HepG2 (cell line): ENCODE data around the gene CSTPP1. TPM values are rescaled to one million over a fixed set of nuclear protein-coding genes. Genes with fewer than 3 reads are reported as not detected.

Experiments used
- ATF7 ChIP-seq, 2 experiments: fragments of 450-650 bp in 1 of 2; sonication (generic) in 1 of 2; formaldehyde crosslinking in 1 of 2; IDR thresholded peaks; 2 replicates each; pipeline versions ENCODE4 v1.4.0 to v1.6.1; 2016 to 2020; ENCODE audit warnings: antibody characterized with exemption in 1 of 2, mild to moderate bottlenecking in 1 of 2, missing genetic modification reagents in 1 of 2
- ERF ChIP-seq: IDR thresholded peaks from 2 replicates; pipeline ENCODE4 v1.6.1; 2018; ENCODE audit warnings: missing biosample characterization, missing genetic modification reagents
- FOXC1 ChIP-seq: sonication (generic); formaldehyde crosslinking; IDR thresholded peaks from 2 replicates; pipeline ENCODE4 v1.8.0; 2022; ENCODE audit warnings: mild to moderate bottlenecking, missing genetic modification reagents, borderline replicate concordance
- KDM6A ChIP-seq: IDR thresholded peaks from 2 replicates; pipeline ENCODE4 v1.6.1; 2016; ENCODE audit warnings: low read depth
- MTF1 ChIP-seq: sonication (generic); formaldehyde crosslinking; IDR thresholded peaks from 2 replicates; pipeline ENCODE4 v1.5.0; 2020; ENCODE audit warnings: missing genetic modification reagents
- MYC ChIP-seq: sonication (generic); formaldehyde crosslinking; IDR thresholded peaks from 2 replicates; pipeline ENCODE4 v1.9.0; 2021; ENCODE audit warnings: missing genetic modification reagents, borderline replicate concordance
- NPAS2 ChIP-seq: sonication (generic); formaldehyde crosslinking; IDR thresholded peaks from 2 replicates; pipeline ENCODE4 v1.8.0; 2022; ENCODE audit warnings: mild to moderate bottlenecking, missing genetic modification reagents, borderline replicate concordance
- PLRG1 ChIP-seq: fragments of 450-650 bp; conservative IDR thresholded peaks from 2 replicates; pipeline ENCODE4 v1.6.1; 2016
- SMYD3 ChIP-seq: sonication (generic); formaldehyde crosslinking; IDR thresholded peaks from 2 replicates; pipeline ENCODE4 v1.8.1; 2023; ENCODE audit warnings: mild to moderate bottlenecking, missing genetic modification reagents
- TFDP2 ChIP-seq: sonication (generic); formaldehyde crosslinking; IDR thresholded peaks from 2 replicates; pipeline ENCODE4 v1.4.0; 2020; ENCODE audit warnings: missing genetic modification reagents
- THAP11 ChIP-seq: IDR thresholded peaks from 2 replicates; pipeline ENCODE4 v1.6.1; 2016; ENCODE audit warnings: missing biosample characterization, missing genetic modification reagents
- TRIM22 ChIP-seq: fragments of 450-650 bp; IDR thresholded peaks from 2 replicates; pipeline ENCODE4 v1.6.1; 2017
- ZNF234 ChIP-seq: sonication (generic); formaldehyde crosslinking; conservative IDR thresholded peaks from 2 replicates; pipeline ENCODE4 v1.5.1; 2020; ENCODE audit warnings: mild to moderate bottlenecking, missing genetic modification reagents
- ZNF709 ChIP-seq: sonication (generic); formaldehyde crosslinking; IDR thresholded peaks from 2 replicates; pipeline ENCODE4 v1.5.0; 2020; ENCODE audit warnings: mild to moderate bottlenecking, missing genetic modification reagents
- polyA plus RNA-seq, 8 experiments: library from polyadenylated mRNA; depleted of rRNA in 3 of 8; stranded (reverse) in 7 of 8; unstranded in 1 of 8; fragments of >200 nt; fragmentation: Illumina TruSeq in 4 of 8; extraction: Trizol in 4 of 8; gene quantifications; 2 replicates each; pipeline versions ENCODE4 v1.2.1 to v1.2.3, GENCODE V29; 2011 to 2016; ENCODE audit warnings: low read depth in 4 of 8, missing spikeins in 1 of 8, mixed read lengths in 1 of 8; ENCODE audit not compliant: insufficient read depth in 1 of 8
- total RNA-seq, 5 experiments: library from RNA; depleted of rRNA; stranded (reverse); fragments of >200 nt; fragmentation: Illumina TruSeq; extraction: Trizol; gene quantifications; 2 replicates each; pipeline ENCODE4 v1.2.3, GENCODE V29; 2016; ENCODE audit warnings: low read depth in 1 of 5
- TF ChIP-seq, protein P1 (sequence below), 2 experiments: sonication (generic) in 1 of 2; formaldehyde crosslinking in 1 of 2; IDR thresholded peaks; 2 replicates each; pipeline versions ENCODE4 v1.5.1 to v1.6.1; 2011 to 2020; ENCODE audit warnings: borderline replicate concordance in 1 of 2, low read depth in 1 of 2, low read length in 1 of 2, mild to moderate bottlenecking in 1 of 2, missing genetic modification reagents in 1 of 2, moderate library complexity in 1 of 2
- TF ChIP-seq, protein P2 (sequence below): sonication (generic); formaldehyde crosslinking; IDR thresholded peaks from 2 replicates; pipeline ENCODE4 v1.5.0; 2020; ENCODE audit warnings: missing genetic modification reagents, mild to moderate bottlenecking, borderline replicate concordance
- TF ChIP-seq, protein P3 (sequence below): IDR thresholded peaks from 2 replicates; pipeline ENCODE4 v1.6.1; 2018; ENCODE audit warnings: missing genetic modification reagents, mild to moderate bottlenecking, missing compliant biosample characterization
- TF ChIP-seq, protein P4 (sequence below): sonication (generic); formaldehyde crosslinking; IDR thresholded peaks from 2 replicates; pipeline ENCODE4 v1.4.0; 2020; ENCODE audit warnings: missing genetic modification reagents

Gene CSTPP1
- total and polyA plus RNA-seq, 2 of the 13 experiments (the other 11 are each of a cell fraction or from before 2014, with no cell fraction given) = 12.3 to 14.6 TPM

DNA sequence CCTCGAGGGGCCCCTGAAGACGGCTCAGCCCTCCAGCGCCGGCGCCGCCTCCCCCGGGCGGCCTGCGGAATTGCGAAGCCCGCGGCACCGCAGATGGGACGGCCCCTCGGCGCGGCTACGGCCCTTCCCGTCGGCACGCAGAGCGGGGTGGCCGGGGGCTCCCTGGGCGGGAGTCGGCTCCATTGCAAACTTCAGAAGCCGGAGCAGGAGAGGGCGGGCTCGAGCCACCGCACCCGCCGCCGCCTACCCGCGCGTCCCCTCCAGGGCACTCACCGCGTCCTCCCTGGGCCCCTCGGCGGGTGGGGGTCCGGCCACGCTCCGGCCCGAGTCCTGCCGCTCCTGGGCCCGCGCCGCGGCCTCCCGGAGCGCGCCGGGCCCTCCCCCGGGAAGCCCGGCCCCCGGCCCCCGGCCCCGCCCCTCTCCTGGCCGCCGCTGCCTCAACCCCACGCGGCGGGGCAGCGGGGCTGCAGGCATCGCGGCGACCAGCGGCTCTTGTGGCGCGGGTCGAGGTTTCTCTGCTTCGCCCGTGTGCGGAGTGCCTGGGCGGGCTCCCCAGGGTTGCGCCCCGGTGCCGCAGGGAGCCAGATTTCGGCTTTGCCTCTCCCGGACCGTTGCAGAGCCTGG lies 249.6 kb downstream of the CSTPP1 start, which contains the start of gene PACSIN3 (continued):
- TF ChIP-seq TRIM22 = no peak
- TF ChIP-seq FOXC1 (CRISPR knock-in tag) = no peak
- no peak for TF ChIP-seq NPAS2 (CRISPR knock-in tag)
- TF ChIP-seq MYC = peak; percentile 39; the same call in 1 of the 2 replicates
- no peak for TF ChIP-seq ZNF709 (CRISPR knock-in tag)
- TF ChIP-seq, protein P1, sequence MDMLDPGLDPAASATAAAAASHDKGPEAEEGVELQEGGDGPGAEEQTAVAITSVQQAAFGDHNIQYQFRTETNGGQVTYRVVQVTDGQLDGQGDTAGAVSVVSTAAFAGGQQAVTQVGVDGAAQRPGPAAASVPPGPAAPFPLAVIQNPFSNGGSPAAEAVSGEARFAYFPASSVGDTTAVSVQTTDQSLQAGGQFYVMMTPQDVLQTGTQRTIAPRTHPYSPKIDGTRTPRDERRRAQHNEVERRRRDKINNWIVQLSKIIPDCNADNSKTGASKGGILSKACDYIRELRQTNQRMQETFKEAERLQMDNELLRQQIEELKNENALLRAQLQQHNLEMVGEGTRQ (IDR thresholded peaks at IDR 0.05; ENCODE audit: low read depth, low read length) = no peak
- TF ChIP-seq, protein P1 (CRISPR knock-in tag; IDR thresholded peaks at IDR 0.05; ENCODE audit: borderline replicate concordance) = no peak
- no peak for TF ChIP-seq ATF7 (IDR thresholded peaks at IDR 0.05)
- no peak for TF ChIP-seq ATF7 (CRISPR knock-in tag; IDR thresholded peaks at IDR 0.05)
- peak; percentile 87; the same call in 1 of the 2 replicates for TF ChIP-seq ZNF234 (CRISPR knock-in tag)
- TF ChIP-seq MTF1 (CRISPR knock-in tag) = no peak
- TF ChIP-seq PLRG1 = no peak
- TF ChIP-seq SMYD3 (CRISPR knock-in tag) = no peak
- TF ChIP-seq, protein P2, sequence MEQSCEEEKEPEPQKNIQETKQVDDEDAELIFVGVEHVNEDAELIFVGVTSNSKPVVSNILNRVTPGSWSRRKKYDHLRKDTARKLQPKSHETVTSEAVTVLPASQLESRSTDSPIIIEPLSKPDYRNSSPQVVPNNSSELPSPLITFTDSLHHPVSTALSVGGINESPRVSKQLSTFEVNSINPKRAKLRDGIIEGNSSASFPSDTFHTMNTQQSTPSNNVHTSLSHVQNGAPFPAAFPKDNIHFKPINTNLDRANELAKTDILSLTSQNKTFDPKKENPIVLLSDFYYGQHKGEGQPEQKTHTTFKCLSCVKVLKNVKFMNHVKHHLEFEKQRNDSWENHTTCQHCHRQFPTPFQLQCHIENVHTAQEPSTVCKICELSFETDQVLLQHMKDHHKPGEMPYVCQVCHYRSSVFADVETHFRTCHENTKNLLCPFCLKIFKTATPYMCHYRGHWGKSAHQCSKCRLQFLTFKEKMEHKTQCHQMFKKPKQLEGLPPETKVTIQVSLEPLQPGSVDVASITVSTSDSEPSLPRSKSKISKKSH = no peak
- 0 out of 2 replicates have a peak, but pooled peaks have one; percentile 24 for TF ChIP-seq THAP11
- TF ChIP-seq KDM6A = no peak
- TF ChIP-seq, protein P3, sequence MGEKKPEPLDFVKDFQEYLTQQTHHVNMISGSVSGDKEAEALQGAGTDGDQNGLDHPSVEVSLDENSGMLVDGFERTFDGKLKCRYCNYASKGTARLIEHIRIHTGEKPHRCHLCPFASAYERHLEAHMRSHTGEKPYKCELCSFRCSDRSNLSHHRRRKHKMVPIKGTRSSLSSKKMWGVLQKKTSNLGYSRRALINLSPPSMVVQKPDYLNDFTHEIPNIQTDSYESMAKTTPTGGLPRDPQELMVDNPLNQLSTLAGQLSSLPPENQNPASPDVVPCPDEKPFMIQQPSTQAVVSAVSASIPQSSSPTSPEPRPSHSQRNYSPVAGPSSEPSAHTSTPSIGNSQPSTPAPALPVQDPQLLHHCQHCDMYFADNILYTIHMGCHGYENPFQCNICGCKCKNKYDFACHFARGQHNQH (CRISPR knock-in tag) = no peak
- peak; percentile 3; the same call in 1 of the 2 replicates for TF ChIP-seq TFDP2 (CRISPR knock-in tag)
- 0 out of 2 replicates have a peak, but pooled peaks have one; percentile 12 for TF ChIP-seq ERF (CRISPR knock-in tag)
- TF ChIP-seq, protein P4, sequence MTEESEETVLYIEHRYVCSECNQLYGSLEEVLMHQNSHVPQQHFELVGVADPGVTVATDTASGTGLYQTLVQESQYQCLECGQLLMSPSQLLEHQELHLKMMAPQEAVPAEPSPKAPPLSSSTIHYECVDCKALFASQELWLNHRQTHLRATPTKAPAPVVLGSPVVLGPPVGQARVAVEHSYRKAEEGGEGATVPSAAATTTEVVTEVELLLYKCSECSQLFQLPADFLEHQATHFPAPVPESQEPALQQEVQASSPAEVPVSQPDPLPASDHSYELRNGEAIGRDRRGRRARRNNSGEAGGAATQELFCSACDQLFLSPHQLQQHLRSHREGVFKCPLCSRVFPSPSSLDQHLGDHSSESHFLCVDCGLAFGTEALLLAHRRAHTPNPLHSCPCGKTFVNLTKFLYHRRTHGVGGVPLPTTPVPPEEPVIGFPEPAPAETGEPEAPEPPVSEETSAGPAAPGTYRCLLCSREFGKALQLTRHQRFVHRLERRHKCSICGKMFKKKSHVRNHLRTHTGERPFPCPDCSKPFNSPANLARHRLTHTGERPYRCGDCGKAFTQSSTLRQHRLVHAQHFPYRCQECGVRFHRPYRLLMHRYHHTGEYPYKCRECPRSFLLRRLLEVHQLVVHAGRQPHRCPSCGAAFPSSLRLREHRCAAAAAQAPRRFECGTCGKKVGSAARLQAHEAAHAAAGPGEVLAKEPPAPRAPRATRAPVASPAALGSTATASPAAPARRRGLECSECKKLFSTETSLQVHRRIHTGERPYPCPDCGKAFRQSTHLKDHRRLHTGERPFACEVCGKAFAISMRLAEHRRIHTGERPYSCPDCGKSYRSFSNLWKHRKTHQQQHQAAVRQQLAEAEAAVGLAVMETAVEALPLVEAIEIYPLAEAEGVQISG (CRISPR knock-in tag) = peak; percentile 8; the same call in 1 of the 2 replicates
